Measurements from ENCODE around the gene SVOP. TPM values are rescaled to one million over a fixed set of nuclear protein-coding genes. Genes with fewer than 3 reads are reported as not detected.

SVOP gene
- total and polyA plus RNA-seq, 8 donors: 0.09 to 0.24 (median 0.15) TPM; not detected in 2

GRCh38 chr12:108915632-108916133 is 105.2 kb downstream of the SVOP start:
- TF ChIP-seq CTCF (IDR thresholded peaks at IDR 0.05): no peak
- H3K4me3 ChIP-seq: no peak overlapping the region
- H3K27ac ChIP-seq: no peak overlapping the region
- intact Hi-C loops (cut with DNase I): no loop called here
- H3K36me3 ChIP-seq: no peaks in the 10 kb centered on the region
- ATAC-seq (no peak), DNase-seq (no peak)
- peaks cover 0 to 8% of the 10 kb centered on the region in 2 donors for H3K4me1 ChIP-seq
- no peaks in the 10 kb centered on the region for H3K27me3 ChIP-seq
- H3K9me3 ChIP-seq: peaks cover 0 to 2% of the 10 kb centered on the region in 2 donors

DNA sequence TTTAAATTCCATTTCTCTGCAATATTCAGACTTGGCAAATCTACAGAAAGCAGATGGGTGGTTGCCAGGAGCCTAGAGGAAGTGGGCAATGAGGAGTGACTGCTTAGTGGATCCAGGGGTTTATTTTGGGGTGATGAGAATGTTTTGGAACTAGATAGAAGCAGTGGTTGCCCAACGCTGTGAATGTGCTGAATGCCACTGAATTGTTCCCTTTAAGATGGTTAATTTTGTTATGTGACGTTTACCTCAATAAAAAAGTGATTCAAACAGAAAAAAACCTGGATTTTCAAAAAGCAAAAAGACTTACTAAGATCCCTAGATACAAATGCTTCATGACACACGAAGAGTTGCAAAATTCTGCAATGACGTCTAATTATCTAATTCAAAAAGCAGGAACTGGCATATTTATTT is 106.7 kb downstream of the SVOP start:
- Histone ChIP-seq H3K36me3 (no peaks in the 10 kb centered on the region), H3K27me3 (no peaks in the 10 kb centered on the region), H3K4me3 (no peak overlapping the region), H3K27ac (peak overlapping the region in 1 of 2 donors; percentile 10), H3K9me3 (no peaks in the 10 kb centered on the region), H3K4me1 (peaks cover 0 to 8% of the 10 kb centered on the region in 2 donors)
- ATAC-seq: peak; percentile 43
- intact Hi-C loops (cut with DNase I): no loop called here
- no peak for TF ChIP-seq CTCF (IDR thresholded peaks at IDR 0.05)
- peak in 2 of 4 donors; percentile 49 to 60 for DNase-seq

GRCh38 chr12:108912361-108912760 is 108.5 kb downstream of the SVOP start:
- ATAC-seq (no peak), DNase-seq (no peak)
- Histone ChIP-seq H3K4me1 (peaks cover 0 to 8% of the 10 kb centered on the region in 2 donors), H3K27me3 (no peaks in the 10 kb centered on the region), H3K27ac (no peak overlapping the region), H3K4me3 (no peak overlapping the region), H3K36me3 (no peaks in the 10 kb centered on the region), H3K9me3 (no peaks in the 10 kb centered on the region)
- TF ChIP-seq CTCF (IDR thresholded peaks at IDR 0.05): no peak
- intact Hi-C loops (cut with DNase I): no loop called here

- no peak overlapping the region for H3K27ac ChIP-seq
- no peaks in the 10 kb centered on the region for H3K36me3 ChIP-seq
- no peaks in the 10 kb centered on the region for H3K9me3 ChIP-seq
- intact Hi-C loops (cut with DNase I): no loop called here
- DNase-seq: no peak
- H3K4me1 ChIP-seq: peaks cover 0 to 8% of the 10 kb centered on the region in 2 donors
- no peak for ATAC-seq
- no peak for TF ChIP-seq CTCF (IDR thresholded peaks at IDR 0.05)
- H3K27me3 ChIP-seq: no peaks in the 10 kb centered on the region
- no peak overlapping the region for H3K4me3 ChIP-seq
Measured at GRCh38 chr12:108911915-108912314, 109.0 kb downstream of the SVOP start.

DNA sequence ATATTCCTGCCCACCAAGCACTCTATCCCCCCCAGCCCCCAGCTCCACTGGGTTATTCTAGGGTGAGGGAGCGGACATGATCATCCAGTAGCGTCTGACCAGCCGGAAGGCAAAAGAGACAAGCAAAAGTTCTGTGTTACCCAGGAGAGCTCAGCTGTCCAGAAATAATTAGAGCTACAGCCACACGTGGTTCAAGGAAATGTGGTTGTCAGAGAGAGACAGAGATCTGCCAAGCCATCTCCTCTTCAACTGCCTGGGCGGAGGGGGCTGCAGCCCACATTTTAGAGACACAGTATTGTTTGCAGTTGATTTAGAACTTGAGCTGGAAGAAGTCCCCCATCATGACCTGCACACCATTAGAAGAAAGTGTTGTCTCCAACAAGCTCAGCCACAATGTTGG is 110.5 kb downstream of the SVOP start:
- intact Hi-C loops (cut with DNase I): no loop called here
- Histone ChIP-seq H3K9me3 (no peaks in the 10 kb centered on the region), H3K27ac (no peak overlapping the region), H3K27me3 (no peaks in the 10 kb centered on the region), H3K36me3 (no peaks in the 10 kb centered on the region), H3K4me3 (no peak overlapping the region), H3K4me1 (peaks cover 0 to 15% of the 10 kb centered on the region in 2 donors)
- no peak for ATAC-seq
- DNase-seq: no peak
- TF ChIP-seq CTCF (IDR thresholded peaks at IDR 0.05): no peak

Measured in left lung (tissue), 10 donors.